ENCODE data around the gene OTOP3.

Gene OTOP3

GRCh38 chr17:74943808-74944522 lies 8.3 kb downstream of the OTOP3 start:
- Histone ChIP-seq H3K4me3 (ENCODE audit: low read depth, low read length) (no peak overlapping the region), H3K27me3 (ENCODE audit: control insufficient read depth, insufficient read depth, low read length) (peaks cover 7% of the 10 kb centered on the region), H3K9ac (ENCODE audit: low read depth, low read length) (no peak overlapping the region), H3K4me1 (ENCODE audit: control insufficient read depth, insufficient read depth, low read length) (peaks cover 7% of the 10 kb centered on the region), H3K27ac (ENCODE audit: low read depth, low read length) (no peak overlapping the region), H3K9me3 (ENCODE audit: control insufficient read depth, insufficient read depth, low read length) (no peaks in the 10 kb centered on the region), H3K36me3 (ENCODE audit: control insufficient read depth, insufficient read depth, low read length) (no peaks in the 10 kb centered on the region)

GRCh38 chr17:74945543-74945942 lies 9.8 kb downstream of the OTOP3 start:
- Histone ChIP-seq H3K36me3 (ENCODE audit: control insufficient read depth, insufficient read depth, low read length) (no peaks in the 10 kb centered on the region), H3K9me3 (ENCODE audit: control insufficient read depth, insufficient read depth, low read length) (no peaks in the 10 kb centered on the region), H3K4me1 (ENCODE audit: control insufficient read depth, insufficient read depth, low read length) (peaks cover 7% of the 10 kb centered on the region), H3K27me3 (ENCODE audit: control insufficient read depth, insufficient read depth, low read length) (no peaks in the 10 kb centered on the region), H3K9ac (ENCODE audit: low read depth, low read length) (no peak overlapping the region), H3K4me3 (ENCODE audit: low read depth, low read length) (no peak overlapping the region), H3K27ac (ENCODE audit: low read depth, low read length) (no peak overlapping the region)

GRCh38 chr17:74946641-74947040 lies 10.9 kb downstream of the OTOP3 start:
- Histone ChIP-seq H3K4me3 (ENCODE audit: low read depth, low read length) (no peak overlapping the region), H3K4me1 (ENCODE audit: control insufficient read depth, insufficient read depth, low read length) (peaks cover 7% of the 10 kb centered on the region), H3K9ac (ENCODE audit: low read depth, low read length) (no peak overlapping the region), H3K9me3 (ENCODE audit: control insufficient read depth, insufficient read depth, low read length) (no peaks in the 10 kb centered on the region), H3K27ac (ENCODE audit: low read depth, low read length) (no peak overlapping the region), H3K36me3 (ENCODE audit: control insufficient read depth, insufficient read depth, low read length) (no peaks in the 10 kb centered on the region), H3K27me3 (ENCODE audit: control insufficient read depth, insufficient read depth, low read length) (no peaks in the 10 kb centered on the region)

GRCh38 chr17:74947041-74947754 lies 11.5 kb downstream of the OTOP3 start:
- Histone ChIP-seq H3K4me1 (ENCODE audit: control insufficient read depth, insufficient read depth, low read length) (peaks cover 8% of the 10 kb centered on the region), H3K27me3 (ENCODE audit: control insufficient read depth, insufficient read depth, low read length) (no peaks in the 10 kb centered on the region), H3K4me3 (ENCODE audit: low read depth, low read length) (no peak overlapping the region), H3K9ac (ENCODE audit: low read depth, low read length) (no peak overlapping the region), H3K9me3 (ENCODE audit: control insufficient read depth, insufficient read depth, low read length) (no peaks in the 10 kb centered on the region), H3K27ac (ENCODE audit: low read depth, low read length) (no peak overlapping the region), H3K36me3 (ENCODE audit: control insufficient read depth, insufficient read depth, low read length) (no peaks in the 10 kb centered on the region)

GRCh38 chr17:74949455-74950115 lies 13.9 kb downstream of the OTOP3 start:
- Histone ChIP-seq H3K27me3 (ENCODE audit: control insufficient read depth, insufficient read depth, low read length) (no peaks in the 10 kb centered on the region), H3K36me3 (ENCODE audit: control insufficient read depth, insufficient read depth, low read length) (no peaks in the 10 kb centered on the region), H3K4me3 (ENCODE audit: low read depth, low read length) (no peak overlapping the region), H3K27ac (ENCODE audit: low read depth, low read length) (no peak overlapping the region), H3K9ac (ENCODE audit: low read depth, low read length) (no peak overlapping the region), H3K9me3 (ENCODE audit: control insufficient read depth, insufficient read depth, low read length) (no peaks in the 10 kb centered on the region), H3K4me1 (ENCODE audit: control insufficient read depth, insufficient read depth, low read length) (peaks cover 3% of the 10 kb centered on the region; the same call in 1 of the 2 replicates)

- Histone ChIP-seq H3K9me3 (ENCODE audit: control insufficient read depth, insufficient read depth, low read length) (no peaks in the 10 kb centered on the region), H3K27ac (ENCODE audit: low read depth, low read length) (no peak overlapping the region), H3K4me3 (ENCODE audit: low read depth, low read length) (no peak overlapping the region), H3K27me3 (ENCODE audit: control insufficient read depth, insufficient read depth, low read length) (no peaks in the 10 kb centered on the region), H3K9ac (ENCODE audit: low read depth, low read length) (no peak overlapping the region), H3K4me1 (ENCODE audit: control insufficient read depth, insufficient read depth, low read length) (peaks cover 3% of the 10 kb centered on the region; the same call in 1 of the 2 replicates), H3K36me3 (ENCODE audit: control insufficient read depth, insufficient read depth, low read length) (no peaks in the 10 kb centered on the region)
These were observed 14.5 kb downstream of the OTOP3 start for GRCh38 chr17:74950207-74950606.

GRCh38 chr17:74951065-74951464 lies 15.4 kb downstream of the OTOP3 start:
- H3K27me3 ChIP-seq (ENCODE audit: control insufficient read depth, insufficient read depth, low read length) = no peaks in the 10 kb centered on the region
- peaks cover 3% of the 10 kb centered on the region; the same call in 1 of the 2 replicates for H3K4me1 ChIP-seq (ENCODE audit: control insufficient read depth, insufficient read depth, low read length)
- H3K9ac ChIP-seq (ENCODE audit: low read depth, low read length) = no peak overlapping the region
- no peak overlapping the region for H3K4me3 ChIP-seq (ENCODE audit: low read depth, low read length)
- H3K27ac ChIP-seq (ENCODE audit: low read depth, low read length) = no peak overlapping the region
- H3K36me3 ChIP-seq (ENCODE audit: control insufficient read depth, insufficient read depth, low read length) = no peaks in the 10 kb centered on the region
- H3K9me3 ChIP-seq (ENCODE audit: control insufficient read depth, insufficient read depth, low read length) = no peaks in the 10 kb centered on the region

GRCh38 chr17:74951680-74952421 lies 16.2 kb downstream of the OTOP3 start:
- no peaks in the 10 kb centered on the region for H3K9me3 ChIP-seq (ENCODE audit: control insufficient read depth, insufficient read depth, low read length)
- no peaks in the 10 kb centered on the region for H3K36me3 ChIP-seq (ENCODE audit: control insufficient read depth, insufficient read depth, low read length)
- H3K9ac ChIP-seq (ENCODE audit: low read depth, low read length) = no peak overlapping the region
- H3K4me1 ChIP-seq (ENCODE audit: control insufficient read depth, insufficient read depth, low read length) = peaks cover 3% of the 10 kb centered on the region; the same call in 1 of the 2 replicates
- no peaks in the 10 kb centered on the region for H3K27me3 ChIP-seq (ENCODE audit: control insufficient read depth, insufficient read depth, low read length)
- no peak overlapping the region for H3K4me3 ChIP-seq (ENCODE audit: low read depth, low read length)
- H3K27ac ChIP-seq (ENCODE audit: low read depth, low read length) = no peak overlapping the region

- Histone ChIP-seq H3K4me1 (ENCODE audit: control insufficient read depth, insufficient read depth, low read length) (peaks cover 3% of the 10 kb centered on the region; the same call in 1 of the 2 replicates), H3K27me3 (ENCODE audit: control insufficient read depth, insufficient read depth, low read length) (no peaks in the 10 kb centered on the region), H3K4me3 (ENCODE audit: low read depth, low read length) (no peak overlapping the region), H3K36me3 (ENCODE audit: control insufficient read depth, insufficient read depth, low read length) (no peaks in the 10 kb centered on the region), H3K9ac (ENCODE audit: low read depth, low read length) (no peak overlapping the region), H3K27ac (ENCODE audit: low read depth, low read length) (no peak overlapping the region), H3K9me3 (ENCODE audit: control insufficient read depth, insufficient read depth, low read length) (no peaks in the 10 kb centered on the region)
These were observed 16.9 kb downstream of the OTOP3 start for GRCh38 chr17:74952431-74953133.

GRCh38 chr17:74953134-74953687 lies 17.5 kb downstream of the OTOP3 start:
- H3K4me3 ChIP-seq (ENCODE audit: low read depth, low read length) = no peak overlapping the region
- H3K9me3 ChIP-seq (ENCODE audit: control insufficient read depth, insufficient read depth, low read length) = no peaks in the 10 kb centered on the region
- H3K4me1 ChIP-seq (ENCODE audit: control insufficient read depth, insufficient read depth, low read length) = peaks cover 3% of the 10 kb centered on the region; the same call in 1 of the 2 replicates
- no peak overlapping the region for H3K9ac ChIP-seq (ENCODE audit: low read depth, low read length)
- H3K27me3 ChIP-seq (ENCODE audit: control insufficient read depth, insufficient read depth, low read length) = peaks cover 3% of the 10 kb centered on the region; the same call in 1 of the 2 replicates
- H3K27ac ChIP-seq (ENCODE audit: low read depth, low read length) = no peak overlapping the region
- no peaks in the 10 kb centered on the region for H3K36me3 ChIP-seq (ENCODE audit: control insufficient read depth, insufficient read depth, low read length)
